Measurements from ENCODE around the gene AMPD3.

Gene AMPD3

DNA sequence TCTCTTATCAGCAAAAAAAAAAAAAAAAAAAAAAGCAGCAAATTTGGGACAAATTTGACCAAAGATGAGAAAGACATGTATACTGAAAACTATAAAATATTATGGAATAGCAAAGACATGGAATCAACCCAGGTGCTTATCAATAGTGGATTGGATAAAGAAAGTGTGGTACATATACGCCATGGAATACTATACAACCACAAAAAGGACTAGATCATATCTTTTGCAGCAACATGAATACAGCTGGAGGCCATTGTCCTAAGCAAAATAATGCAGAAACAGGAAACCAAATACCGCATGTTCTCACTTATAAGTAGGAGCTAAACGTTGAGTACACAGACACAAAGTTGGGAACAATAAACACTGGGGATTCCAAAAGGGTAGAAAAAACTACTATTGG is 87.7 kb downstream of the AMPD3 start:
- FAIRE-seq = no peak

DNA sequence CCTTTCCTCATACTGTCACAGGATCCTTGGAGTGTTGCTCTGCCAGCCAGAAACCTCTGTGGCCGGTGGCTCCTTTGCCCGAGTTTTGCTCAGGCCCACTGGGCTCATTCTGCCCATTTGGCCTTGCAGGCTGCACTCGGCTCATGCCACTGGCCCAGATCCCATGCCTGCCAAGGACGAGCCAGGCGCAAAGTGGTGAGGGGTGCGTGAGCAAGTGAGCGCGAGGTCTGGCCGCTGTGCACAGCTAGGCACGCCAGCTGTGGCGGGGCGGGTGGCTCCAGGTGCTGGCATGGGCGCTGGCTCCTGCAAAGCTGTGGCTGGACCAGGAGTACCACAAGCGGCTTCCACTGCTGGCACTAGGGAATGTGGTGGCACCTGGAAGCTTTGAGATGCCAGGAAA is 88.7 kb downstream of the AMPD3 start:
- FAIRE-seq = no peak

DNA sequence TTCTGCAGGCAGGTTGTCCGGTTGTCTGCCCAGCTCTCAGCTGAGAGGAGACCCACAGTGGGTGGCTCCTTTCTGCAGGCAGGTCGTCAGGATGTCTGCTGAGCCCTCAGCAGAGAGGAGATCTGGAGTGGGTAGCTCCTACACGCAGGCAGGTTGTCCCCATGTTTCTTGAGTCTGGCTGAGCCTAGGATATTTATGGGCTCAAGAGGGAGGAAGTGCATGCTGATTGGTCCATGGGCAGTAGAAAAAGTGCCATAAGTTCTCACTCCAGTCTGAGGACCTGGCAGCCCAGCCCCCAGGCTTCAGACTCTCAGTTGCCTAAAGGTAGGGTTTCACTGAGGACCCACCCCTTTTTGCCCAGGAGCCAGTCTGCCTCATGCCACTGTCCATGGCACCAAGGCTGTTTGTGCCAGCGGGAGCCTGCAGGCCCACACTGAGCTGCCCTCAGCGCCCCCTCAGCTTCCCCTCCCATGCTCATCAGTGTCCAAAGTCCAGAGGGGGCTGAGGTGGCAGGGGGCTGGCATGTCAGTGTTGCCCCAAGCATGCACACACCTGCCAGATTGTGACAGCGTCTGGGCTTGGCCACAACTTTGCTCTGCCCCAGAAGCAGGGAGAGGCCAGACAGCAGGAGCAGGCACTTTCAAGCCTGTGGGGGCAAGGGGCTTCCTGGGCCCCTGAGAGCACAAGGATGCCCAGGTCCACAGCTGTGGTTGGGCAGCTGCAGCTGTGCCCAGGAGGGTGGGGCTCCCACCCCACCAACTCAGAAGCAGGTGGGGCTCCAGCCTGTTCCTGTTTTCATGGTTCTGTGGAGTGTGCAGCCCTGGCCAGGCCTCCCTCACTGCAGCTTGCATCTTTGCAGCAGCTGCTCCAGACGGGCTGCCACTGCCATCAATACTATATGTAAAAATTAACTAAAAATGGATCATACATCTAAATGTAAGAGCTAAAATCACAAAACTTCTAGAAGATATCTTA is 89.7 kb downstream of the AMPD3 start:
- no peak for FAIRE-seq

DNA sequence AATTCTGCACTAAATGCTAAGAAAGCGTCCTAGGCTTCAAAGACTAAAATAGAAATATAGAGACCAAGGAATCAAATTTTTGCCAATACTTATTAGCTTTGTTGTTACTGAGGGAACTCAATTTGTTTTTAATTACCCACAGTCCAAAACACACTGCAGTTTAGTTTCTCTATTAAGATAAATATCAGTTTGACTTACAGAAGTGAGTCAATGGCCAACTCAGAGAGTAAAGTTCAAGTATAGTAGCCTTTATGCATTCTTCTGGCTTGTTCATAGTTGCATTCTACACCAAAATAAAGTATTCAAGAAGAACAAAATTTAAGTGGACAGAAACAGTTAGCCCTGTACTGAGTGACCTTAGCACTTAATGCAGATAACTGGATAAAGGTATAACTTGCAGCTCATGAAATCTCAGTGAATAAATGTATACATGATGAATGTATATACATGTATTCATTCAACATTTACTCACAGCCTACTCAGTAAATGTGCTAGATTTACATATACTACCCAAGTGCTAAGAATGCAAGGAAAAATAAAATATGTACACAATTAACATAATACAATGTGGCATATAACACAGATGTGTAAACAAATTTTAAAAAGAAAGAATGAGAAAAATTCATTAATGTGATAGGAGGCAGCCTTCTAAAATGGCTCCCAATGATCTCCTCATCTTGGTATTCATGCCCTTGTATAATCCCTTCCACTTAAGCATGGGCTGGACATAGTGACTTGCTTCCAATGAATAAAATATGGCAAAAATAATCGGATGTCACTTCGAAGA is 95.6 kb downstream of the AMPD3 start:
- no peak for FAIRE-seq

DNA sequence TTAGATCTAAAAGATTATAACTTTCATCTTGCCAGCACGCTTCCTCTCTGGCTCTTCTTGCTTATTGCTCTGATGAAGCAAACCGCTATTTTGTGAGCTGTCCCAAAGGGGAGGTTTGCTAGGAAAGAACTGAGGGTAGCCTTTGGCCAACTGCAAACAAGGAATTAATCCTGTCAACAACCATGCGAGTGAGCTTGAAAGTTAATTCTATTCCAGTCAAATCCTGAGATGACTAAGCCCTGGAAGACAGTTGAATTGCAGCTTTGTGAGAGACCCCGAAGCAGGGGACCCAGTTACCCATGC is 96.2 kb downstream of the AMPD3 start:
- FAIRE-seq = no peak

DNA sequence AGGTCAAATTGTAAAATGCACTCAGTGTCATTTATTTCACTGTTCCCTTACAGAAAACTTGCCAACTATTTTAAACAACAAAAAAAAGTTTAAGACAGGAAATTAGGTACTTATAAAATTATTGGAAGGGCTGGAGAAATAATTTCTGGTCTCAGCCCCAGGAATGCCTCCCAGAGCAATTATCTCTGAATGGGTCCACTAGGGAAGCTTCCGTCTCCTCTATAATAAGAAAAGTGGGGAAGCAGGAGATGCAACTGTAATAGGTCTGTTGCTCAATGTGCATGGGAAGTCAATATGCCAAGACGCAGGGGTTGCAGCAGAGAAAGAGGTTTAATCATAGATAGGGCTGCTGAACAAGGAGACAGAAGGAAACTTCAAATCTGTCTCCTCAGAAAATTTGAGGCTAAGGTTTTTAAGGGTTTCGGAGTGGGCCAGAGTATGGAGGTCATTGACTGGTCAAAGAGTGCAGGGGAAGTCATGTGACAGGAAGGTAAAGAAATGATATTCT is 96.8 kb downstream of the AMPD3 start:
- no peak for FAIRE-seq

DNA sequence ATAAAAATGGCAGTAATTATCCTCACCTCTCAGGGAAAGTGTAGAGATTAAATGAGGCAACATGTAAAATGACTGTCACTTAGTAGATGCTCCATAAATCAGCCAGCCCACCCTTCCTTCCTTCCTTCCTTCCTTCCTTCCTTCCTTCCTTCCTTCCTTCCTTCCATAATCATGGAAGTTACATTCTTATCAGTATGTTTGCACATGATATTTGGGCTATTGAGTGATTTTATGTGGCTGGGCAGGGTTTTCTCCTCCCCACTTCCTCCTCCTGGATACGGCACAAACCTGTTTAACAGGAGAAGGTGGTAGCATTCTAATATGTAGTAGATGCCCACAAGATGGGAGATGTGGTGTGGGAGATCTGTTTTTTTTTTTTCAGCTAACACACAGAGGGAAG is 101.5 kb downstream of the AMPD3 start:
- no peak for FAIRE-seq

Measured in islet of Langerhans (tissue), 1 donor.